ENCODE results near the gene LTBP1. TPM values are rescaled to one million over a fixed set of nuclear protein-coding genes. Genes with fewer than 3 reads are reported as not detected.

LTBP1 gene
- total and polyA plus RNA-seq, 12 donors: 6.2 to 47.2 (median 15.5) TPM

DNA sequence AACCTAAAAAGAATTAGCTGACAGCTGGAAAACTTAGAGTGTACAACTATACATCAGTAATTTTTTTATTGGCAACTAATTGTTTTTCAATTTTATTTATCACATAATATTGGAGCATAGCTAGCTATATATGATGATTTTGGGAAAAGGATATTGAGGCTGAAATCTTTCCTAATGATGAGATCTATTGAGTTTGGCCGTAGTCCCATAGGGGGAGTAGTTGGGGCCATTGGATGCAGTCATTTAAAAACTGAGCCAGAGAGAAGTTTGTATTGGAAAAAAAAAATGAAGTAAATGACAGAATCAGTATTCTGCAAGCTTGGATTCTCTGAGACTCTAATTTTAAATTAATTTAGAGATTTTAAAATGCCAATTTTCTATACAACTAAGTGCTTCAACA, 179.8 kb downstream of the LTBP1 start:
- Histone ChIP-seq H3K9me3 (replicated peaks in 1 of 3) (no peaks in the 10 kb centered on the region), H3K27ac (no peak overlapping the region), H3K4me1 (replicated peaks in 1 of 2) (no peaks in the 10 kb centered on the region), H3K36me3 (replicated peaks in 1 of 2) (no peaks in the 10 kb centered on the region), H3K4me3 (no peak overlapping the region), H3K27me3 (no peaks in the 10 kb centered on the region)
- TF ChIP-seq POLR2A (IDR thresholded peaks at IDR 0.05): no peak
- TF ChIP-seq, protein P1, sequence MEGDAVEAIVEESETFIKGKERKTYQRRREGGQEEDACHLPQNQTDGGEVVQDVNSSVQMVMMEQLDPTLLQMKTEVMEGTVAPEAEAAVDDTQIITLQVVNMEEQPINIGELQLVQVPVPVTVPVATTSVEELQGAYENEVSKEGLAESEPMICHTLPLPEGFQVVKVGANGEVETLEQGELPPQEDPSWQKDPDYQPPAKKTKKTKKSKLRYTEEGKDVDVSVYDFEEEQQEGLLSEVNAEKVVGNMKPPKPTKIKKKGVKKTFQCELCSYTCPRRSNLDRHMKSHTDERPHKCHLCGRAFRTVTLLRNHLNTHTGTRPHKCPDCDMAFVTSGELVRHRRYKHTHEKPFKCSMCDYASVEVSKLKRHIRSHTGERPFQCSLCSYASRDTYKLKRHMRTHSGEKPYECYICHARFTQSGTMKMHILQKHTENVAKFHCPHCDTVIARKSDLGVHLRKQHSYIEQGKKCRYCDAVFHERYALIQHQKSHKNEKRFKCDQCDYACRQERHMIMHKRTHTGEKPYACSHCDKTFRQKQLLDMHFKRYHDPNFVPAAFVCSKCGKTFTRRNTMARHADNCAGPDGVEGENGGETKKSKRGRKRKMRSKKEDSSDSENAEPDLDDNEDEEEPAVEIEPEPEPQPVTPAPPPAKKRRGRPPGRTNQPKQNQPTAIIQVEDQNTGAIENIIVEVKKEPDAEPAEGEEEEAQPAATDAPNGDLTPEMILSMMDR (IDR thresholded peaks at IDR 0.05): no peak
- DNase-seq: no peak
- 90 to 97% (median 95%) methylated on average over 1 of the region's 1 CpG for WGBS, 4 donors
- intact Hi-C loops (cut with DNase I): no loop called here

DNA sequence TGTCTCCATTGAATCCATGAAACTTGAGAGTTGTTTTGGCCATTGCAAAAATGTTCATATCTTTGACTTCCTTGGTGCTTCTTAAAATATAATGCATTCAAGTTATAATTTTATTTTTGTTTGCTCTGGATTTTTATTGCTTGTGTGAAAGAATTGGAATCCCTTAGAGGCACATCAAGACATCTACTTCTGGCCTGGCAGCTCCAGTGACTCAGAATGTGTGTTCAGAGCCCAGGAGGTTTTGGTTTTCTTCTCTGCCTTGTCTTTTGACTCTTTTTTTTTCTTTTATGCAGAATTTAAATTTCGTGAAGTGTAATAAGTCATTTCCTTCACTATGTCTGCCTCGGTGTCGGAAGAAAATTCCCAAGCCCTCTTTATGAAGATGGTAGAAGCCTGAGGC, 180.2 kb downstream of the LTBP1 start:
- H3K36me3 ChIP-seq (replicated peaks in 1 of 2): no peaks in the 10 kb centered on the region
- H3K27ac ChIP-seq: no peak overlapping the region
- H3K27me3 ChIP-seq: no peaks in the 10 kb centered on the region
- WGBS, 4 donors: 72 to 84% (median 82%) methylated on average over 3 of the region's 3 CpGs
- TF ChIP-seq, protein P1 (IDR thresholded peaks at IDR 0.05): no peak
- TF ChIP-seq POLR2A (IDR thresholded peaks at IDR 0.05): no peak
- intact Hi-C loops (cut with DNase I): no loop called here
- no peaks in the 10 kb centered on the region for H3K9me3 ChIP-seq (replicated peaks in 1 of 3)
- DNase-seq: no peak
- H3K4me3 ChIP-seq: no peak overlapping the region
- H3K4me1 ChIP-seq (replicated peaks in 1 of 2): no peaks in the 10 kb centered on the region

DNA sequence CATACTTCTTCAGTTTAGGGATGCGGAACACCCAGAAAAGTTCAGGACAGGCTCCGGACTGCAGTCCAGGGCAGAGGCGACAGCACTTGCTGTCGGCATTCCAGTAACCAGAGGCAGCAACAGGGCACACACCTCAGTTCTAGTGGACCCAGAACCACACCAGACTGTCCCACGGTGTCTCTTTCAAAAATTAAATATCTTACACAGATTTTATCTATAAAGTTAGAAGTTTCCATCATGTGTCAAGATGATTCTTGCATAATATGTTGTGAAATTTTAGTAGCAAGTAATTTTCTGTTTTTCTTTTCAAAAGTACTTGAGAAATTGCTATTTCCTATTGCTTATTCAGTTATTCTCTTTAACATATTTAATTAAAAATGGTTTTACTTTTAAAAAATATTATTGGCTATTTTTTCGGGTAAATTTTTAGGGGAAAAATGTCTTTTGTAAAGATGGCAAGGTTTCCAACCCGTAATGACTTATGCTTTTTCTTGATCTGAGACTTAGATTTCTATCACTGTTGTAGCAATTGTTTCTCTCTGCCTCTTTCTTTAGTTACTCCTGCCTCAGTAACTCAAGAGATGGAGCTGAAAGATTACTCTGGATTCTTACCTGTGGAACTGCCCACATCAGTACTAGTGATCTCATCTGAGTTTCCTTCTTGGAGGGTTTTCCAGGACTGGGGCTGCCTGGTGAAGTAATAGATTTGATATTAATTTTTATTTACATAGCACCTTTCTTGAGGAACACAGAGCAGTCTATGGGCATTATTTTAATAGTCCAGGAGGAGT, 182.7 kb downstream of the LTBP1 start:
- Histone ChIP-seq H3K36me3 (replicated peaks in 1 of 2) (no peaks in the 10 kb centered on the region), H3K4me3 (no peak overlapping the region), H3K27ac (no peak overlapping the region), H3K4me1 (replicated peaks in 1 of 2) (no peaks in the 10 kb centered on the region), H3K27me3 (no peaks in the 10 kb centered on the region), H3K9me3 (replicated peaks in 1 of 3) (no peaks in the 10 kb centered on the region)
- TF ChIP-seq, protein P1 (IDR thresholded peaks at IDR 0.05): no peak
- no peak for TF ChIP-seq POLR2A (IDR thresholded peaks at IDR 0.05)
- intact Hi-C loops (cut with DNase I): no loop called here
- no peak for DNase-seq
- WGBS, 4 donors: 88 to 91% (median 90%) methylated on average over 7 of the region's 7 CpGs

DNA sequence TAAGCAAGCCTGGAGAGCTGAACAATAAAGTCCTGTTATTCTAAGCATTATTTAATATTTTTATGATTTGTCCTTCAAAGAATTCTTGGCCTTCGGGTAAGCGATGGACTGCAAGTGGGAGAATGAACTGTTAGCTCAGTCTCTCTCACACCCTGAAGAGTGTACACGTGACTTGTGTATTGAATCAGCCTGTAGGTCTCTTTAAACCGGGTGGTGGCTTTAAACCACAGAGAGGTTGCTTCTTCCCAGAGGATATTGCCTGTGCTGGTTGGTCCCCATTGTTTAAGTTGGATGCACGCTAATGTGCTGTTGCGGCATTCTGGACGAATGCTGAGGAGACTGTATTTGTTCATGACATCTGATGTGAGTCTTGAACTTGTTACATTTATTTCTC, 183.3 kb downstream of the LTBP1 start:
- Histone ChIP-seq H3K4me1 (replicated peaks in 1 of 2) (no peaks in the 10 kb centered on the region), H3K27me3 (no peaks in the 10 kb centered on the region), H3K9me3 (replicated peaks in 1 of 3) (no peaks in the 10 kb centered on the region), H3K36me3 (replicated peaks in 1 of 2) (no peaks in the 10 kb centered on the region), H3K27ac (no peak overlapping the region), H3K4me3 (no peak overlapping the region)
- intact Hi-C loops (cut with DNase I): no loop called here
- 88 to 90% (median 89%) methylated on average over 7 of the region's 7 CpGs for WGBS, 4 donors
- TF ChIP-seq POLR2A (IDR thresholded peaks at IDR 0.05): no peak
- DNase-seq: no peak

DNA sequence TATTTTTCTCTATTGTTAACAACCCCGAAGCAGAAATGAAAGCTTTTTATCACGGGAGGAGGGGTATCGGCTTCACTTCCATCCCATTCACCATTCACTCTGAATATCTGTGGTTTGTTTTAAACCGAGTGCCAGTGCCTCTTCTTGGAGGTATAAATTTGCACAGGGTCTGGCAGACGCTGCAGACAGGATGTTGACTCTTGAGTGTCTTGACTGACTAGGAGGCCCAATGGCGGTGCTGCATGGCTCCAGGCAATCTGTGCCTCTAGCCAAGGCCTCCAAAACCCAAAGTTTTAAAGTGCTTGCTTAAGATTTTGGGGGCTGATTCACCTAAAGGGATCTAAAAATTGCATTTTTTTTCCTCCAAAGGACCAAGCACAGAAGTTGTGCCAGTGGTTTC, 183.8 kb downstream of the LTBP1 start:
- TF ChIP-seq, protein P1 (IDR thresholded peaks at IDR 0.05): no peak
- no peak for TF ChIP-seq POLR2A (IDR thresholded peaks at IDR 0.05)
- Histone ChIP-seq H3K27ac (no peak overlapping the region), H3K36me3 (replicated peaks in 1 of 2) (no peaks in the 10 kb centered on the region), H3K4me1 (replicated peaks in 1 of 2) (no peaks in the 10 kb centered on the region), H3K4me3 (no peak overlapping the region), H3K9me3 (replicated peaks in 1 of 3) (no peaks in the 10 kb centered on the region), H3K27me3 (no peaks in the 10 kb centered on the region)
- WGBS, 4 donors: 64 to 79% (median 74%) methylated on average over 5 to 6 of the region's 6 CpGs
- intact Hi-C loops (cut with DNase I): no loop called here
- no peak for DNase-seq

Measured in adrenal gland (tissue), 12 donors.